HG03039 (cell line): Measurements from ENCODE around the gene TMTC4.

Experiments
- ATAC-seq: cut with Tn5 transposase; IDR thresholded peaks from one replicate; pipeline ENCODE4 v1.9.1; 2021; ENCODE audit warnings: mild to moderate bottlenecking, moderate library complexity; ENCODE audit not compliant: unreplicated experiment

The TMTC4 gene

DNA sequence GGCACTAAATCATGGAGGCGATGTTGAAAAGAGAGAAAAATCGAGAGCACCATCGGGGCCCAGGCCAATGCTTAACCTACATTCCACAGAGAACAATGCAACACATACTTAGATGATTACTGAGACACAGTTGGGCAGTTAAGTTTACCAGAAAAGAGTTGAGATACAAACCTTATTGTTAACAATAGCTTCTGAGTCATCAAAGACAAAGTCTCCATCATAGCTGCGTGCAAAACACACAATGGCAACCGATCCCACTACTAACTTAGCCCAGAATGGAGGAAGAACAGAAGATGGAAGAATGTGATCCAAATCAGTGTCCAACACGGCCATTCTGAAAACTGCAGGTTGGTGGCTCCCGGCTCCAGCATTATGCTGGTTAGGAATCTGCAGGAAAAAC lies 6.2 kb downstream of the TMTC4 start:
- no peak for ATAC-seq

GRCh38 chr13:100667894-100668293 lies 6.7 kb downstream of the TMTC4 start:
- ATAC-seq, result no peak

DNA sequence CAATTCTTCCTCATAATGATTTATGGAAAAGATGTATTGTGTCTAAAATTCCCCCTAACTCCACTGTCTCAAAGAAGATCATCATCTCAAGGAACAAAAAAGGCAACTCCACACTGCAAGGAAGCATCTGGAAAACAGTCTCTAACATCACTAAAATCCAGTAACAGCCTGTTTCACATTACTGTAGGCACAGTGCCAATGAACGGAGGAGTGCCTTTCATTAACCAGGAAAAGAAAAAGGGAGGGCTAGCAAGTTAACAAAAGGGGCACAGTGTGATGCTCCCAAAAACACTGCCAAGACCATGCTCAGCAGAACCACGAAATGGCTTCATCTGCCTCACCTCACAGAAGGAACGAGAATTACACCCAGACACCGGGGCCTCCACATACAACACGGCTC lies 8.5 kb downstream of the TMTC4 start:
- ATAC-seq, result no peak

DNA sequence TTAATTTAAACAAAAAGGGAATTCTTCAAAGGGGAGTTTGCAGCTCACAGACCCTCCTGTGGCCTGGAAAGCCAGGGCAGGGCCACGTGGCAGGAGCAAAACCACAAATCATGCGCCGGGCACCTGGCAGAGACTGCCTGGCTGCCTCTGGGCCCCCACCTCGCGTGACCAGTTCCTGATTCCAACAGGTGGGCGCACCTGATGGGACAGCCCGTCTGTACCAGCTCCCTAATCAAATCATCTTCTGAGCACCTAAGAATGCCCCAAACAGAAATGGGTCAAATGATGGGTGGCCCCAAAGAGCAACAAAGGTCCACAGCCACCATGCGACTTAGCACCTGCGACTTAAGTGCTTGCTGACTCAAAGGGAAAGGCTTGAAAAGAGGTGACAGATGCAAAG lies 9.2 kb downstream of the TMTC4 start:
- no peak for ATAC-seq

DNA sequence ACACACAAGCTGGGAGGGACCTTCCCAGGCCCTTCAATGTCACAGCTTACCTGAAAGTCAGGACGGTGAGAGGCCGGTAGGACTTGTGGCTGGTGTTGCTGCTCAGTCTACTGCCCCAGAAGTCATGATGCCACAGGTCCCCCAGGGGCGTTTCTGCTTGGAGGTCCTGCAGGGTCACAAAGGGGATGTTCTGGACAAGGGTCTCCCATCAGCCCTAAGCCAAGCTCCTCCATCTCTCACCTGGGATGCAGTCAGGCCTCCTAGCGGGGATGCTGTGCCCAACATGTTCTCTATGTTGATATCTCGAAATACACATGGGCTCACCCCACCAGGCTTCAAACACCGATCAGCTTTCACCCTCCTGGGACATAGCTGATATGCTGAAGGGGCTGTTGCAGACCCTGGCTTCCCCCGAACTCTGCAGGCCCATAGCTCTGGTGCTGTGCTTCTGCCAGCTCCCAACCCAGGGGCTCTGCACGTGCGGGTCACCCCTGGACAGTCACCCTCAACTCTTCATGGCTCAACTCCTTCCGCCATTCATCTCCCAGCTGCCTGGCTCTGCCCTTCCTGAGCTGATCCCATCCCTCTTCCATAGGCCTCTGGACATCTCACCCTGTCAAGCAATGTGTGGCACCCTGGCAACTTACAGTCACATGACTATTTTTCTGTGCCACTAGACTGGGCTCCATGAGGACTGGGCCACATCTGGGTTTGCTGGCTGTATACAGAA lies 10.3 kb downstream of the TMTC4 start:
- ATAC-seq, result no peak

- no peak for ATAC-seq
Measured at GRCh38 chr13:100662468-100663211, 12.0 kb downstream of the TMTC4 start.

DNA sequence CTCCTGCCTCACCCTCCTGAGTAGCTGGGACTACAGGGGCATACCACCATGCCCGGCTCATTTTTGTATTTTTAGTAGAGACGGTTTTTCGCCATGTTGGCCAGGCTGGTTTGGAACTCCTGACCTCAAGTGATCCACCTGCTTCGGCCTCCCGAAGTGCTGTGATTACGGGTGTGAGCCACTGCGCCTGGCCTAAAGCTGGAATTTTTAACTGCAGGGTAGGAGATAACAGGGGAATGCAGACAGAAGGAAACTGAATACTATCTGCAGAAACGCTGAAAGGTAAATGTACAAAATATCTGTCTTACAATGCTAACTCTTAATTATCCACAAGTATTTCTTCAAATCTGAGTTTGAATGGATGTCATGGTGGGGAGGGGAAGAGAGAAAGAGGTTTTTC lies 13.8 kb downstream of the TMTC4 start:
- ATAC-seq, result no peak

DNA sequence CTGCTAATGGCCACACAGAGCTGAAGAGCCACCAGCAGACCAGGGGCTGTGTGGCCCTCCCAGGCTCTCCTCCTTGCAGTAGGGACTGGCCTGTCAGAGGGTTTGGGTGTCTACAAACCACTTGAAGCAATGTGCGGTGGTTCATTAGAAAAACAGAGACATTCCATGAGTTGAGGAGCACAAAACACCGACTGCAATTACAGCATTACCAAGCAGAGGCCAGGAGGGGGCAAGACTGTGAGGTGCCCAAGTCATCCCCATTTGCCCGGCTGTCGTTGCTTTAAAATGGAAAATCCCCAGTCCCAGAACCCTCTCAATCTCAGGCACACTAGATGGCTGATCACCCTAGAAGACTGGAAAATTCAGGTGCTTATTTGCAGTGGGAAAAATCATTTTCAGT lies 15.0 kb downstream of the TMTC4 start:
- no peak for ATAC-seq

- peak; percentile 57 for ATAC-seq
Measured at GRCh38 chr13:100658363-100658762, 16.2 kb downstream of the TMTC4 start.

DNA sequence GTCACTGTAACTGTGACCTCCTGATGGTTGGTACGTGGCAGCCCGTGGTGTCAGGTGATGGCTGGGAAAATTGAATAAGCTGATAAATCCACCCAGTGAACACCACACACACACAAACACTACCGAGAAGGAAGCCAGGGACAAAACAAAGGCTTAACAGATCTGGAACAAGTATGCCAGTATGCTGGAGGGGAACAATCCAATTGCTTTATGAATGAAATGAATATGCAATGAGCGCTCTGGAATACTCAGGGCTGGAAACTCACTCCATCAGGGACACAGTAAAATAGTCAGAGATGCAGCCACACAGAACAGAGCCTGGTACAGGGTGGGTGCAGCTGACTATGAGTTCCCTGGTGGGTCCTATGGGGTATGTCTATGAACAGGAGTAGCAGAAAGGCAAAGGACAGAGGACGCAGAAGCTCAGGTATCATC lies 16.7 kb downstream of the TMTC4 start:
- no peak for ATAC-seq

- no peak for ATAC-seq
Measured at GRCh38 chr13:100652510-100652909, 22.1 kb downstream of the TMTC4 start.

GRCh38 chr13:100650326-100650725 lies 24.3 kb downstream of the TMTC4 start:
- ATAC-seq, result no peak

DNA sequence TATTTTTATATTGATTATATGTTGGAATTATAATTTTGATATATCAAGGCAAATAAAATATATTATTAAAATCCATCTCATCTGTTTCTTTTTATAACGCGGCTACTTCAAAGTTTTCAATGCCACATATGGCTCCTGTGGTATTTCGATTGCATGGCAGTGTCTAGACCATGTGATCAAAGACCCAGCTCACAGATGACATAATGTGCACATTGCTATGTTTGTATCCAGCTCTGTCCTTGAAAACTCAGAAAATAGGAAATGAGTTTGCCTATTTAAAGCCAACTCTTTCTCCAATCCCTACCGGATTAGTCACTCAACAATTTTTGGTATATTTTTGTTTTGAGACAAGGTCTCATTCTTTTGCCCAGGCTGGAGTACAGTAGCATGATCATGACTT lies 26.2 kb downstream of the TMTC4 start:
- ATAC-seq, result no peak

DNA sequence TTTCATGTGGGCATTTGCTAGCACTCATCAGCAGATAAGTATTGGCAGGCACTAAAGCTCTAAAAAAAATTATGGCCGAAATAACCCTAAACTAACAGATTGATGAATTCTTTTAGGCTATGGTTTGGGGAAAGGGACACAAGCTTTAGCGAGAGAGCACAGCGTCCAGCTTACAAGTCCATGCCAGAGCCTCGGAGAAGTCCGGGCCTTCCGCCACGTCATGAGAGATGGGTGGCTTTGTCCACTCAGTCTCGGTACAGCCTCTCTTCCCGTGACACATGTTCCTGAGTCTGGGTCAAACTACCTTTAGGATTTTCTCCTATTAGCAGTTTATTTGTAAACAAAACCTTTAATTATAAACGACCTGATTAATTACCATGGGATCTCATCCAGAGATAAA lies 27.7 kb downstream of the TMTC4 start:
- no peak for ATAC-seq

GRCh38 chr13:100646030-100646673 lies 28.4 kb downstream of the TMTC4 start:
- ATAC-seq, result no peak

DNA sequence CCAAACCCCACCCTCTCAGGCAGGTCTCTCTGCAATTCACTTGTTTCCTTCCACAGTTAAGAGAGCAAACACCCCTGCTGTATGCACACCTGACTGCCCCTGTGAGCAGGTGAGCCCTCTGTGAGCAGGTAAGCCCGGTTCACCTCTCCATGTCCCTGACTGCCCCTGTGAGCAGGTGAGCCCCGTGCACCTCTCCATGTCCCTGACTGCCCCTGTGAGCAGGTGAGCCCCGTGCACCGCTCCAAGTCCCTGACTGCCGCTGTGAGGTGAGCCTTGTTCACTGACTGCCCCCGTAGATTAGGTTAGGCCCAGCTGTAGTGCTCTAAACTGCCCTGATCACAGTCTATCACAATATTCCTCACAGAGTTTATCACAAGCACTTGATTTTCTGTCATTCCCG lies 29.2 kb downstream of the TMTC4 start:
- ATAC-seq, result no peak

- no peak for ATAC-seq
Measured at GRCh38 chr13:100644371-100644770, 30.2 kb downstream of the TMTC4 start.

GRCh38 chr13:100637796-100638195 lies 36.8 kb downstream of the TMTC4 start:
- no peak for ATAC-seq

GRCh38 chr13:100637380-100637779 lies 37.2 kb downstream of the TMTC4 start:
- ATAC-seq, result no peak

DNA sequence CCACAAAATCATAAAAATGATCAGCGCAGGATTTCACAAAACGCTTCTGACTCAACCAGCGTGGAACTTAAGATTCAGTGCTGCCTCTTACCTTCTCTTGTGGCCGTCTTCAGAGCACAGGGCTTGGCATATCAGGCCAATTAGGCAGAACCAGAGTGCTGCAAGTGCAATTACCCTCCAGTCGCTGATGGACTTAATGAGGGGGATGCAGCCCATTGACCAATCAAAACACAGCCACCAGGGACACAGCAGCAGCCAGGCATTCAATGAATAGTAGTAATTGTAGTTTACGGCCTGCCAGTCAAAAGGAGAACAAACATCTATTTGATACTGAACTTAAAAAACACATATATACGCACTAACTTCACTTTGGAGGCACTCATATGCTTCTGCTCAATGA lies 38.2 kb downstream of the TMTC4 start:
- no peak for ATAC-seq

- ATAC-seq, result no peak
Measured at GRCh38 chr13:100636004-100636403, 38.6 kb downstream of the TMTC4 start.

- no peak for ATAC-seq
Measured at GRCh38 chr13:100634696-100635095, 39.9 kb downstream of the TMTC4 start.
